ENCODE data around the gene SORL1.

SORL1 gene

DNA sequence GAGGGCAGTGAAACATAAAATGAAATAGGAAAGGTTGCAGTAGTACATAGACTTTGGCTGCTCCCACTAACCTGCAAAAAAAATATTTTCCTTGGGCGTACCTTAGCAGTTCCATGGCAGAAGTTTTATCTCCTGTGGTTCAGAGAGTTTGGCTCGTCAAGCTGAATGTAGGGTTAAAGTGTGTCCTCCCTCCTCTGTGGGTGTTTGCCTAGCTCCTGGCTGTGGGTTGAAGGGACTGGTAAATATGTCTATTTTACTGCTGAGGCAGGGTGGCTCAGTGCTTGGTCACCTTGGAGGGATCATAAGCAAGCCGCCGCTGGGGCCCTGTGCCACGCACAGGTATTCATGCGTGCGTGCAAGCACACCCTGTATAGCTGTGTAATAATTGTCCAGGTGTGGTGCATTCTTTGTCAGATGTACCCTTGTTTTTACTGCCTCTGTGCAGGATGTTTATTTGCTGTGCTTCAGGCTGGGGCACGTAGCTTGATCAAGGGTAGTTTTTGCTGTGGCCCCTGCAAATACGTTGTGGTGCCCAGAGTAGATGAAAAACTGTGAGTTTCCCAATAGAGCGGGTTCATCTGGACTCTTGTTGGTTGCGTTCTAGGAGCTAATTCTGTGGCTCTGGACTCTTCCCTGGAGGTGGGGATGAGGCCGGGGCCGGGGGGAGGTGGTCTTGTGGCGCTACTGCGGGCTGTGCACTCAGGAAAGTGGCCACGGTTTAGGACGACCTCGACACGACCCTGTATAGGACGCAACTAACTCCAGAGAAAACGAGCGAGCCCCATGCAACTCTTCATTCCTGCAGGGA is 732 bp upstream of the SORL1 start:
- no peak for DNase-seq (ENCODE audit: low spot score)
- no peak for FAIRE-seq

DNA sequence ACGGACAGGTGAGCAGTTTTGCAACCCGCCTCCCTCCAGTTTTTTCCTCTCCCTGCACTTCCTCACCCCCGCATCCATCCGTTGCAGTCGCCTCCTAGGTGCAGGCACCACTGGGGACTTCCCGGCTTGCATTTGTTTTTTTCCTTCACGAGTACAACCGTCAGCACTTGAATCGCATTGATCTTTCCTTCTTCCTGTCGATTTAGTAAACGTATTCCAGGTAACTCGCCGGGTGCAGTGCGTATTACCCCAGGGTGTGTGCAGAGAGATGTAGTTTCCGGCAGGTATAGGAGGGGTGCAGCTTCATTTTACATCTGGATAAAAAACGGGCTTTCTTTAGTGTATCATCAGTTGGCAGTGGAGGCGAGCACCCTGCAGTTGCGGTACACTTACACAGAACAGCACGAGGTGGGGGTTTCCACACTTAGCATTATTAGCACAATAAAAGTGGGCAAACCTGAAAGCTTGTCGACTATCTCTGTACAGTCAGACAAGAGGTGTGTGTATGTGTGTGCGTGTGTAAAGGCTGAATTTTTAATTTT is 566 bp downstream of the SORL1 start, which contains the start of gene SORL1-AS1:
SORL1-AS1 (minus strand) TSS at position 359 of the 542 bp plus-strand sequence.
- DNase-seq (ENCODE audit: low spot score), result no peak

DNA sequence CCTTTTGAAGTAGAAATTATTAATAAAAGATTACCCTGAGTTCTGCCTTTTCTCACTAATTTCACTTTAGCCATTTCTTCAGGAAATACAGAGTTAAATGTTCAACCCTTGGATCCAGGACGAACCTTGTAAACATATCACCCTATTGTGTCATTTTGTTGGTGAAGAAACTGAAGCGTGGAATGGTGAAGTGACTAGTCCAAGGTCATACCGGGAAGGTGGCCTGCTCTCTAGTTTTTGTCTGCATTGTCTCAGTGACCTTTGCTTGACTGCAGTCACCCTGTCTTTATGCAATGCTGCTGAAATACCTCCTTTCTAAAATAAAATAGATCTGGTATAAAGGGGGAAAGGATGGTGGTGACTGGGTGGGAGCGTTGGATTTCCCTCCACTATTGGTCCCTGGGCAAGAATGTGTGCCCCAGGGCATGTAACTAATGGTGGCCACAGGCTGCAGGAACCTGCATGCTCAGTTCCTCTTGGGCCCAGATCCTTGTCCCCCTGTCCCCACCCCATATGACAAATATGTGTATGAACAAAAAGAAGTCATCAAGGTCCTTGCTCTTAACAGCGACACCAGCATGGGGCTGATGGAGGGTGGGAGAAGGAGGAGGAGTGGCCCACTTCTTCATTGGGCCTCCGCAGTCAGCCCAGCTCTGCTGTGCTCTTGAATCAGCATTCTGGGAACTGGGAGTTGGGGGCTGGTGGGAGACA is 1.6 kb downstream of the SORL1 start:
- no peak for FAIRE-seq
- DNase-seq (ENCODE audit: low spot score), result no peak

More for the DNA sequence above, 566 bp downstream of the SORL1 start, which contains the start of gene SORL1-AS1:
- no peak for FAIRE-seq

DNA sequence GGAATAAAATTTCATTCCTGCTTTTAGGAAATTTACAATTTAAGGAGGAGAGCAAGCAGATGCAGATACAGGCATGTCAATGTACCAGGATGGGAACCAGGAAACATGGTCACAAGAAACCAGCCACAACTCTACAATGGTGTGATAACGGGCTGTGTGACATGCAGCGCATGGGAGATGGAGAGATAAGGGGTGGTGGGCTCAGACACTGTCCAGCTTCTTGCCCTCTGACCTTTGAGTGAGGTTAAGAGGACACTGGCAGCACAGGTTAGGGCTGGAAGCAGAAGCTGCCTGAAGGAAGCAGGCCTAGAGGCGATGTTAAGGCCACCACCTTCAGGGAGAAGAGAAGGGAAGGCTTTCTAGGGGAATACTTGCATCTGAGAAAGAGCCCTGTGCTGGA is 3.0 kb downstream of the SORL1 start:
- FAIRE-seq, result no peak

DNA sequence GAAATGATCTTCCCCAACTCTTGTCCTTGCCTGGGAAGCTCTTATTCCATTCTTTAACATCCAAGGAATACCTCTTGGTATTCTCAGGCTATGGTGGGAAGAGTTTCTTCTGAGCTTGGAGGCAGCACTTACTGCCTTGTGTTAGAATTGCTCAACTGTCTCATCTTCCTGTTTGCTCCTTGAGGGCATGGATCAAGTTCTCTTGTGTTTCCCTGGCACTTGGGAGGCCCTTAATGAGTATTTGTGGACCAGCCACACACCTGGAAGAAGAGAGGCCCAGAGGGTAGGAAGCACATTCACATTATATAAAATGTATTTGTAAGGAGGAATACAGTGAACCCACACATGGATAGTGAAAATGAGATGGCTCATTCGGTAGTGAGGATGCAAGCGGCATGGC is 4.0 kb downstream of the SORL1 start:
- FAIRE-seq, result no peak

More for the DNA sequence above, 3.0 kb downstream of the SORL1 start:
- DNase-seq (ENCODE audit: low spot score), result no peak

DNA sequence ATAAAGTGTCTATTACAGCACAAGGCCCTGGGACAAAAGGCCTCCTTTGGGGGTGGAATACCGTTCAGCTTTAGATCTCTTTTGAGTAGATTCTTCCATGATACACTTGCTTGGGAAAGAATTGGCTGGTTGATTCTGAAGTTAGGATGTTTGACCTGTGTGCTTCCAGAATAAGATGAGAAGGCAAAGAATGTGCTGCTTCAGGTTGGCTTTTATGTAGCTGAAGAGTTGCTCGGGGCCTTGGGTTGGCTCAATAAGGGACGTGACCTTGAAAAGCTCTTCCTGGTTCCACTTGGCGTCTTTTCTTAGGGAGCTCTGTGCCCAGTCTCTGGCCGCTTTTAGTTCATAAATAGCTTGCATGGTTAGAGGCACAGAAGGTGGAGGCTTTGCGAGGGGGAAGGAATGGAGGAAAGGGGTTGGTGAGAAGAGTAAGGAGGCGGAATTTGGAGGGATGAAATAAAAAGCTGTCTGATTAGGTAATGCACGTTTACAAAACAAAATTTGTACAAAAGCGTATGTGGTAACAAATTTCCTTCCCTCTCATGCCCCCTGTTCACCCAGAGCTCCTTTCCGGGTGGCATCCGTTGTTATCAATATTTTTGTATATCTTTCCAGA is 4.8 kb downstream of the SORL1 start:
- FAIRE-seq (no peak), DNase-seq (ENCODE audit: low spot score) (no peak)

More for the DNA sequence above, 4.0 kb downstream of the SORL1 start:
- no peak for DNase-seq (ENCODE audit: low spot score)

DNA sequence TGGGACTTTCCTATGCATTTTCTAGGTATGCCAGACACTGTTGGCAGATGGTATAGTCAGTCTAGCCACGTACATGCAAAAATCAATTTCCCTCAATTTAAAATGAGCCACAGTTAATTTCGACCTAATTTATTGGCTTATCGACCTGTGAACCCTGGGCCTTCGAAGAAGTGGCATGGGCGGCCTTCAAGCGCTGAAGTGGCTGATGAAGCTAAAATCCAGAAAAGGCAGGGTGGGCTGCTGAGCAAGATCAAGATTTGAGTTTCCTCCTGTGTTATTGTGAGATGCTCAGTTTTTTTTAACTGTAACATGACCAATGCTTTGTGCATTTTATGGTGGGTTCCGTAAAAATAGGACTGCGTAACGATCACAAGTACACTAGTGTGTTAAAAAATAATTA is 6.4 kb downstream of the SORL1 start:
- no peak for FAIRE-seq
- no peak for DNase-seq (ENCODE audit: low spot score)

DNA sequence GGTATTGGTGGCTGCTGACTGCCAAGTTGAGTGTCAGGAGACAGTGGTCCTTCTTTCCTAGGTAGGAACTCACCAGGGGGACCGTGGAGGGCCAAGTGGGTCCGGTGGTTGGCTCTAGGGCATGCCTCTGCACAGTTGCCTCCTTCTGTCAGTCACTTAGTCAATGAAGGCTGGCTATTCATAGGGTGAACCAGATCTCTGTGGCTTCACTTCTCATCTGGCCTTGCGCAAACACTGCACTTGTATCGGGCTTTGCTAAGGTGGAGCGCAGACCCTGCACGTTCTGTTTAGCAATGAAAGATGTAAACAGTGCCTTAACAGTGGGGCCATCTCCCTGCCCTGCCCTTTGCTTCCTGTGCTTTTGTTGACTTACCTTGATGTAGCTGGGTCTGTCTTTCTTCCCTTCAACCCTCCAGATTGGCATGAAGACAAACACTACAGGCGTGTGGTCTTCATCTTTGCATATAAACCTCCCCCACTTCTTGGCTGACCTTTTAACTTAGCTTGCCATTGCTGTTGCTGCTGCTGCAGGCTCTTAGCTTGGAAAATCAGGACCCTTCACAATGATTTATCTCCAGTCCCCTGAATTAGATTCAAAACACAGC is 7.4 kb downstream of the SORL1 start:
- DNase-seq (ENCODE audit: low spot score), result no peak
- FAIRE-seq, result no peak

DNA sequence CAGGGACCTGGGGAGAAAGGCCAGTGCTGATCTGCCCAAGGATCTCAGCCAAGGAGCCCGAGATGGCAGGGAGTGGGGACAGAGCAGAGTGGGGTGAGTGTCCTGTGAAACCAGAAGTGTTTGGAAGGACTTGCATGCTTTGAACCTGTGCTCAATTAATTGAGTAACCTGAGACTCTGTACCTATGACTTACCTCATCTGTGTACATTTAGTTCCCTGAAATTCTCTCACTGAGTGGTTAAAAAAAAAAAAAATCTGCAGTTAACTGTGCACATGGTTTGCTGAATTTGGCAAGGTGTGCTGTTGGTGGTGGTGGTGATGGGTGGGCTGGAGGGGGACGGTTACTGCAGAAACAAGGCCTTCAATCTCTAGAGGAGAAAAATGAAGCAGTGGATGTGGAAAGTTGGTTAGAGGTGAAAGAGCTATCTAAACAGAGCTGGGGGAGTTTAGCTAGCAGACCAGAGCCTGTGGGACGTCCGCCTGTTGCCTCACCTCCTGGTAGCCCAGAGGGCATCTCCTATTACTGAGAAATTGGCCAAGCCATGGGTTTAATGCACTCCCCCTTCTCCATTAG is 8.9 kb downstream of the SORL1 start:
- no peak for FAIRE-seq
- DNase-seq (ENCODE audit: low spot score), result no peak

DNA sequence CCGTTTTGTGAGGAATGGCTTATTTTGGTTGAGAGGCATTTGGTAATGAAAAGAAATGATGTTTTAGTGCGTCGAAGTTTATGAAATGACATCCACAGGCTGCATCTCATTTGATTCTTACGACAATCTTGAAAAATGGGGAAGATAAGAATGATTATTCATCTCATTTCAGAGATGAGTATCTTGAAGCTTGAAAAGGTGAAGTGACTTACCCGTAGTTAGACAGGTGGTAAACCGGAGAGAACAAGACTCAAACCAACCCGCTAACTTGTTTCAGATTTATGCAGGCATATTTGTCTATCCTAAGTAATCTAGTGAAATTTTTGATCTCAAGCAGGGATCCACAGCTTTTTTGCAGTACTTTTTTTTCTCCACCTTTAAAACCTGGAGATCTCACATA is 9.7 kb downstream of the SORL1 start:
- DNase-seq (ENCODE audit: low spot score) (no peak), FAIRE-seq (no peak)

DNA sequence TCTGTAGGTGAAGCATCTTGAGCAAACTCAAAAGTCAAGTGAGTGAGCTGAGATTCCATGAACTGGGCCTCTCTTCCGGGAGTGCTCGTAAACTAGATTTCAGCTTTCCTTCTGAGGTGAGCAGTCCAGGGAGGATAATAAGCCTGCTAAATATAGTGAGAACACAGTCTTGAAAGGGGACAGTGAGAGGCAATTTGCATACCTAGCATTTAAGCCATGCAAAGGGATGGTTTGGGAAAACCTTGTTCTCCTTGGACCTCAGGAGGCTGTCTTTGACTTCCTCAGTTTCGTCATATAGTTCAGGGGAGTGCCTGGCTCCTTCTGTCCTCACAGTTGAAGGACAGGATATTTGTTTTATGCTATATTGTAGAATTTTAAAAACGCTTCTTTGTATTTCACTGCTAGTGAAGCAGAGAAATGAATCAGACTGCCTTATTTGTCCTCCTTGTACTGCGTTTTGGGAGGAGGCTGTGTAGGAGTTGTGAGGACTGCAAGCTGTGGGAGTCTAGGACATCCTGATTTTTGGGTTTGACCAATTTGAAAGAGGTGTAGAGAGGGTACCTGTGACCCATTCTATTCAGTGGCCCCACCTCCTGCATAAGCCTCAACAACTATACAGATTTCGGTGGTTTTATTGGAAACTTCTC is 11.7 kb downstream of the SORL1 start:
- no peak for DNase-seq (ENCODE audit: low spot score)
- no peak for FAIRE-seq

DNA sequence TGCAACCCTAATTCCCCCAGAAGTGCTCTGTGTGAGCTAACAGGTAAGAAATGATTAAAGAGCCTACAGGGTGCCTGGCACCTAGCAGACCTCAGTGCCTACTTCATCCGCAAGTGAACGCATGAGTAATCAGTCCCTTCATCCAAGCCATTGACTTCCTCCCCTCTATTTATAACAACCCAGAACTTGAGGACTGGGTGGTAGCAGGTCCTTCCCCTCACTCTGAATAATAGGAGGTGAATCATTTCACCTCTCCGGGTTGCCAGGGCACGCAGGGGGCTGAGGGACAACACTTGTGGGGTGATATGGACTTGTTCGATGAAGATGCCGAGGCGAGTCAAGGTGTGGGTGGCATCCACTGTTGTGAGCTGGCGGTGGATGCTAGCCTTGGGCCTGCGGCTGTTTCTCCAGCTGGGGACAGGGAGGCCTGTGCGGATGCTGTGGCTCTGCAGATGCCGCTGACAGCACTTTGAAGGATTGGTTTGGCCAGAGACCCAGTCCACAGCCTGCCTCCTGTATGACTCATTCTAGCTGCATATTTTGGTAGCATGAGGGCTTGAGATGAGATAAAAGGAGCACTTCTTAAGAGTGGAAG is 12.3 kb downstream of the SORL1 start:
- FAIRE-seq (peak; percentile 85), DNase-seq (ENCODE audit: low spot score) (peak; percentile 71)

DNA sequence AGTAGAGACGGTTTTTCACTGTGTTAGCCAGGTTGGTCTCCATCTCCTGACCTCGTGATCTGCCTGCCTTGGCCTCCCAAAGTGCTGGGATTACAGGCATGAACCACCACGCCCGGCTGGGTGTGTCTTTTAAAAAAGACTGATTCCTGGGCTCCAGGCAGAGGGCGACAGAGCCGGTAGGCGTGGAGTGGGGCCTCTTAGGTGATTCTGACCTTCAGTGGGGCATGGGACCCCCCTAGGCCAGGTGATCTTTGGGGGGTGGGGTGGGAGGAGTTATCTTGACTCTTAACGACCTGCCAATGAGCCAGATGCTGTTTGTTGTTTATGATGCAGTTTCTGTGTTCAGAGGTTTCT is 13.6 kb downstream of the SORL1 start:
- FAIRE-seq, result no peak

DNA sequence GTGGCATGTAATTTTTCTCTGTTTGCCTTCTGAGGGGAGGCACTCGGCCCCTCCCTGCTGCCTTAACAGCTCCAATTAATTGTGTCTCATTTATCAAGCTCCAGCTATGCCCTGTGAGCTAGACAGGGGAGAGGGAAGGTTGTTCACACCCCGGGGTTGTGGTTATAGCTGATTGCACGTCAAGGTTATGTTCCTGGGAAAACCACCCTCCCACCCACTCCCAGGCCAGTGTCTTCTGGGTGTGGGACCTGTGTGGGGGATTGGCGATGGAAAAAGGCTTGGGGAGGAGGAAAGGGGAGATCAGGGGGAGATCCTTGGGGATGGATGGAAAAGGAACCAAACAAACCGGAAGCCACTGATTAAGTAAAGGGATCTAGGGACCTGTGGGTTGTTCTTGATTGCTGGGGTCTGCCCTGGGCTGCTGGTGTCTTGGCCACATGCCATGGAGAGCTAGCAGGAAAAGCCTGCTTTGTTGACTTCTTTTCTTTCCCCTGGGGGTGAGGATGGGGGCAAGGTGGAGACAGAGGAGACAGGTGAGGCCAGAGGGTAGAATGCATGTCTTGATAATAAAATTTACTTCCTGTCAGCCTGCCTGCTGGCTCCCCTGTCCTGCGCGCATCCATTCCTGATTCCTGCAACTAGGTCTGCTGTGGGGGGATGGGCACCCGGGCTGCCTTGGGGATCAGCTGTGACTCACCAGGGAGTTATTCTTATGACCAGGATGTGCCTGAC is 14.1 kb downstream of the SORL1 start:
- DNase-seq (ENCODE audit: low spot score) (peak; percentile 91), FAIRE-seq (peak; percentile 87)

More for the DNA sequence above, 13.6 kb downstream of the SORL1 start:
- DNase-seq (ENCODE audit: low spot score), result no peak

DNA sequence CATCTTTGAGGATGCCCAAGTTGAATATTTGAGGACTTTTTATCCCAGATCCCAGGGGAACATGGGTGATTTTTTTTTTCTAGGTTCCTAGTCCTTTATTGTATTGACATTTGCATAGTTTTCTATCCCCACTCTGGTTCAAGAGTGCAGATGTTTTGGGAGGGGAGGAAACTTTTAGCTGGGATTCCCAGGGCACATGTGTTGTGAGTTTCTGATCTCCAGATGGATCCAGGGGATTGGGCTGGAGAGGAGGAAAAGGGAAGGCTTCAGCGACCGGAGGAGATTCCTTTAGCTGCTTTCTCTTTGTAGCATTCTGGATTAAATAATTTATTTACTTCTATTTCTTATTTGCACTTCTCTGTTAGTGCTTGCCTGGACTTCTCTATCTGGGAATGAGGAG is 15.4 kb downstream of the SORL1 start:
- FAIRE-seq, result no peak
- DNase-seq (ENCODE audit: low spot score), result no peak

DNA sequence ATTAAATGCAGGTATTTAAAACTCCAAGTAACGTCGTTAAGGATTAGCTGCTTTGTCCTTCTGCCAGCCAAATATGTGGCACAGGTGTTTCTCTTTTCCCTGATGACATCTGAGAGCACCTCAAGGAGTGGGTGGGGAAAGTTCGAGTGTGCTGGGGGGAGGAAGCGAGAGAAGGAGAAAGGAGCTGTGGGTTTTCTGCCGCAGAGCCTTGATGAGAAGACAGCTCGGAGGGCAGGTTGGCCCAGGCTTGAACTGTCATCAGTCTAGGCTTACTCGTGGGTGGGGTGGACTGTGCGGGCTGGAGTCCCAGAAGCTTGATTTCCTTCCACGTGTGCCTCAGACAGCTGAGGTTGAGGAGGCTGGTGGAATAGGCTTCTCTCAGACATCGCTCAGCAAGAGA is 15.9 kb downstream of the SORL1 start:
- DNase-seq (ENCODE audit: low spot score), result no peak

DNA sequence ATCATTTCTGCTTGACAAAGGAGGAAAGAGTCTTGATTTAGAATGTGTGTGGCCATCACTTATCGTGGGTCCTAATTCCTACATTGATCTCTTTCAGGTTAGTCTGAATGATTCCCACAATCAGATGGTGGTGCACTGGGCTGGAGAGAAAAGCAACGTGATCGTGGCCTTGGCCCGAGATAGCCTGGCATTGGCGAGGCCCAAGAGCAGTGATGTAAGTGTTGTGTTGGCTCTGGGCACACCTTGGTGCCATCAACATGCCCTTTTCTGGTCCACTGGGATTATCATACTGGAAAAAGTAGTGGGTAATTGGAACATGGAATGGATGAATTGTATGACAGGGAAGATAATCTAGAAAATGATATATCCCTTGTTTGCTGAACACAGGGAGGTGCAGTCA is 17.8 kb downstream of the SORL1 start:
- no peak for FAIRE-seq
- no peak for DNase-seq (ENCODE audit: low spot score)

More for the DNA sequence above, 15.9 kb downstream of the SORL1 start:
- FAIRE-seq, result no peak

DNA sequence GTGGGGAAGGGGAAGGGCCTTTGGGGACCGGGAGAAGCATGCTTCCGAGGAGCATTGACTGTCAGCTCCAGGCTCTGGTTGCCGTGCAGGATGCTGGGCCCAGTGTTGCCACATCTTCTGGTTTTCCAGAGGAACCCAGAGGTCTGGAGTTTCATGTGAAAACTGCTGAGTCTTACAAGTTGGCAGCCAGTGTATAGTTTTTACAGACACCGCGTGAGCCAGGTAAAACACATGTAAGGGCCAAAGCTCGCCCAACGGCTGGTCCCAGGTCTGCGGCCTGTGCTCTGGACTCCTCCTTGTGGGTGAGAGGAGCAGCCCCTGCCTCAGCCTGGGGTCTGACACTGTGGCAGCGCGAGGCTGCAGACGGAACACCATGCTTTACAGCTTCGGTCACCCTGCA is 19.1 kb downstream of the SORL1 start:
- DNase-seq (ENCODE audit: low spot score), result no peak
- no peak for FAIRE-seq

DNA sequence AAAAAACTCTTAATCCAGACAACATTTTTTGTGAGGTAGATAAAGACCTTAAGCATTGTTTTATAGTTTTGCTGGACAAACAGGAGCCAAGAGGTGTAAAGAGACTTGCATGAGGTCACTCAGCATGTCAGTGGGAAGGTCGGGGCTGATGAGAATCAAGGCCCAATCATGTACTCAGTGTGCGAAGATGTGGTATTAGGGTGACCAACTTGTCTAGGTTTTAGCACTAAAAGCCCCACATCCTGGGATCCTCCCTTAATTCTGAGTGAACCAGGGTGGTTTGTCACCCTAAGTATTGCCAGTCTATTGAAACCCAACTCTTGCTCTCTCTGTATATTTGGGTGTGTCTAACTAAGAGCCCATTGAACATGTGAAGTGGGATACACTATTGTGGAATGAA is 20.2 kb downstream of the SORL1 start:
- FAIRE-seq (no peak), DNase-seq (ENCODE audit: low spot score) (no peak)
